H9 (cell line): ENCODE data around the gene ZNF775. TPM values are rescaled to one million over a fixed set of nuclear protein-coding genes. Genes with fewer than 3 reads are reported as not detected.

ENCODE experiments used
- DNase-seq: peaks from one replicate; pipeline ENCODE4 v3.0.0-alpha.2; 2017
- H2AFZ ChIP-seq: one replicate; pipeline ENCODE4 v1.6.1; 2013; ENCODE audit warnings: mild to moderate bottlenecking, low read length, control low read depth, moderate library complexity
- H2AK5ac ChIP-seq: 2 replicates; pipeline ENCODE4 v1.6.1; 2013; ENCODE audit warnings: low read length, control low read depth, mixed read lengths; ENCODE audit not compliant: insufficient read length
- H2BK120ac ChIP-seq: one replicate; pipeline ENCODE4 v1.6.1; 2013; ENCODE audit warnings: low read depth, mild to moderate bottlenecking, low read length, control low read depth, inconsistent platforms; ENCODE audit not compliant: poor library complexity, severe bottlenecking
- H2BK12ac ChIP-seq: 2 replicates; pipeline ENCODE4 v1.6.1; 2013; ENCODE audit warnings: low read length, control low read depth, mixed read lengths, low read depth; ENCODE audit not compliant: insufficient read length
- H2BK15ac ChIP-seq: 2 replicates; pipeline ENCODE4 v1.6.1; 2013; ENCODE audit warnings: low read depth, low read length, control low read depth
- H2BK20ac ChIP-seq: one replicate; pipeline ENCODE4 v1.6.1; 2013; ENCODE audit warnings: low read depth, mild to moderate bottlenecking, low read length, control low read depth, inconsistent platforms; ENCODE audit not compliant: poor library complexity, severe bottlenecking
- H2BK5ac ChIP-seq: 2 replicates; pipeline ENCODE4 v1.6.1; 2013; ENCODE audit warnings: low read length, control low read depth, mixed read lengths; ENCODE audit not compliant: insufficient read length
- H3K14ac ChIP-seq: 2 replicates; pipeline ENCODE4 v1.6.1; 2013; ENCODE audit warnings: low read length, control low read depth; ENCODE audit not compliant: insufficient read depth
- H3K18ac ChIP-seq: 2 replicates; pipeline ENCODE4 v1.6.1; 2013; ENCODE audit warnings: low read depth, mild to moderate bottlenecking, mixed read lengths, low read length, control low read depth; ENCODE audit not compliant: insufficient read length
- H3K23ac ChIP-seq: 2 replicates; pipeline ENCODE4 v1.6.1; 2013; ENCODE audit warnings: low read length, control low read depth, mixed read lengths, low read depth; ENCODE audit not compliant: insufficient read length
- H3K23me2 ChIP-seq: 2 replicates; pipeline ENCODE4 v1.6.1; 2013; ENCODE audit warnings: low read depth, mild to moderate bottlenecking, mixed read lengths, low read length, control low read depth; ENCODE audit not compliant: insufficient read length, poor library complexity, severe bottlenecking
- H3K27ac ChIP-seq: 2 replicates; pipeline ENCODE4 v1.5.1; 2013; ENCODE audit warnings: low read length, control low read depth, mixed read lengths, low read depth; ENCODE audit not compliant: insufficient read length
- H3K27me3 ChIP-seq: 2 replicates; pipeline ENCODE4 v1.6.1; 2013; ENCODE audit warnings: low read length, control low read depth, inconsistent platforms; ENCODE audit not compliant: insufficient read depth
- H3K4ac ChIP-seq: 2 replicates; pipeline ENCODE4 v1.6.1; 2013; ENCODE audit warnings: low read depth, mild to moderate bottlenecking, control low read depth, inconsistent platforms, low read length, moderate library complexity
- H3K4me1 ChIP-seq: 2 replicates; pipeline ENCODE4 v1.6.1; 2013; ENCODE audit warnings: low read length, control low read depth, inconsistent platforms; ENCODE audit not compliant: insufficient read depth
- H3K4me2 ChIP-seq: 2 replicates; pipeline ENCODE4 v1.6.1; 2013; ENCODE audit warnings: low read length, control low read depth, mixed read lengths; ENCODE audit not compliant: insufficient read length, insufficient read depth
- H3K56ac ChIP-seq: 2 replicates; pipeline ENCODE4 v1.6.1; 2013; ENCODE audit warnings: low read depth, mild to moderate bottlenecking, mixed read lengths, low read length, control low read depth; ENCODE audit not compliant: insufficient read length
- H3K79me1 ChIP-seq: 2 replicates; pipeline ENCODE4 v1.6.1; 2013; ENCODE audit warnings: low read depth, mild to moderate bottlenecking, moderate library complexity, low read length, control low read depth, inconsistent platforms; ENCODE audit not compliant: insufficient read depth, poor library complexity, severe bottlenecking
- H3K79me2 ChIP-seq: 2 replicates; pipeline ENCODE4 v1.6.1; 2013; ENCODE audit warnings: low read length, control low read depth, inconsistent platforms; ENCODE audit not compliant: insufficient read depth
- H3K9ac ChIP-seq: 2 replicates; pipeline ENCODE4 v1.6.1; 2013; ENCODE audit warnings: low read length, control low read depth, mixed read lengths; ENCODE audit not compliant: insufficient read length; ENCODE audit errors: extremely low read depth
- H3K9me3 ChIP-seq: one replicate; pipeline ENCODE4 v1.6.1; 2013; ENCODE audit warnings: low read depth, low read length, inconsistent platforms; ENCODE audit not compliant: control insufficient read depth
- H3T11ph ChIP-seq: one replicate; pipeline ENCODE4 v1.6.1; 2013; ENCODE audit warnings: mild to moderate bottlenecking, low read length, control low read depth, inconsistent platforms
- H4K20me1 ChIP-seq: one replicate; pipeline ENCODE4 v1.6.1; 2013; ENCODE audit not compliant: control insufficient read depth, insufficient read length, insufficient read depth
- H4K5ac ChIP-seq: 2 replicates; pipeline ENCODE4 v1.6.1; 2013; ENCODE audit warnings: low read depth, mild to moderate bottlenecking, mixed read lengths, low read length, control low read depth; ENCODE audit not compliant: insufficient read length
- H4K8ac ChIP-seq: replicated peaks from 2 replicates; pipeline ENCODE4 v1.6.1; 2013; ENCODE audit warnings: low read length, control low read depth, mixed read lengths, low read depth; ENCODE audit not compliant: insufficient read length
- H4K91ac ChIP-seq: 2 replicates; pipeline ENCODE4 v1.6.1; 2013; ENCODE audit warnings: low read depth, mild to moderate bottlenecking, moderate library complexity, mixed read lengths, low read length, control low read depth; ENCODE audit not compliant: insufficient read length
- H3K27ac Mint-ChIP-seq, 3 experiments: 2 replicates in 2 of 3; 3 replicates in 1 of 3; pipeline ENCODE4 v1.8.0; 2020 to 2021; ENCODE audit warnings: mixed read lengths in 3 of 3, mild to moderate bottlenecking in 1 of 3, moderate library complexity in 1 of 3
- H3K27me3 Mint-ChIP-seq: 2 replicates; pipeline ENCODE4 v1.8.0; 2021; ENCODE audit warnings: low read depth, mild to moderate bottlenecking, moderate library complexity, mixed read lengths
- H3K36me3 Mint-ChIP-seq, 3 experiments: 2 replicates in 2 of 3; 3 replicates in 1 of 3; pipeline ENCODE4 v1.8.0; 2020 to 2021; ENCODE audit warnings: low read depth in 3 of 3, mixed read lengths in 3 of 3; ENCODE audit not compliant: insufficient read depth in 1 of 3
- H3K4me1 Mint-ChIP-seq, 2 experiments: 2 replicates each; pipeline ENCODE4 v1.8.0; 2020; ENCODE audit warnings: mixed read lengths in 2 of 2
- H3K4me3 Mint-ChIP-seq, 2 experiments: 2 replicates in 1 of 2; 3 replicates in 1 of 2; pipeline ENCODE4 v1.8.0; 2020 to 2021; ENCODE audit warnings: mild to moderate bottlenecking in 2 of 2, mixed read lengths in 2 of 2, moderate library complexity in 1 of 2
- H3K9me3 Mint-ChIP-seq, 2 experiments: 2 replicates in 1 of 2; 3 replicates in 1 of 2; pipeline ENCODE4 v1.8.0; 2020; ENCODE audit warnings: mild to moderate bottlenecking in 2 of 2, mixed read lengths in 2 of 2, moderate library complexity in 1 of 2
- CTCF ChIP-seq: fragments of 200-600 bp; sonication (generic); conservative IDR thresholded peaks from 3 replicates; pipeline ENCODE4 v1.8.0; 2021; ENCODE audit warnings: antibody characterized with exemption, mild to moderate bottlenecking
- WGBS: extraction: QIAGEN DNeasy Blood & Tissue Kit; methylation state at CpG from one replicate; pipeline ENCODE4 v1.1.7; 2013; ENCODE audit warnings: missing lambda C conversion rate, low lambda C conversion rate, mixed read lengths; ENCODE audit not compliant: insufficient read length; ENCODE audit errors: extremely low coverage; 5-methylcytosine and 5-hydroxymethylcytosine counted together
- total RNA-seq: library from RNA; stranded (reverse); gene quantifications from 2 replicates; pipeline ENCODE4 v1.2.1, GENCODE V29; 2021

The ZNF775 gene
- total RNA-seq, 1 experiment from 2014 or later = 10.5 TPM

- no peak overlapping the region for H3K9ac ChIP-seq
- H2BK12ac ChIP-seq = no peak overlapping the region
- H2BK120ac ChIP-seq = no peak overlapping the region
- no peak overlapping the region for H2AK5ac ChIP-seq
- H3K27ac Mint-ChIP-seq = peak overlapping the region; percentile 99; a peak in 6 of 7 replicates
- no peaks in the 10 kb centered on the region for H3K79me1 ChIP-seq
- no CpG with 5 or more reads among the region's 2 CpGs for WGBS
- H3T11ph ChIP-seq = no peak overlapping the region
- H3K9me3 Mint-ChIP-seq = no peaks in the 10 kb centered on the region; a peak in 1 of 5 replicates
- H3K9me3 ChIP-seq = no peaks in the 10 kb centered on the region
- no peak overlapping the region for H2BK5ac ChIP-seq
- no peaks in the 10 kb centered on the region for H3K27me3 Mint-ChIP-seq
- H3K36me3 Mint-ChIP-seq = peaks cover 19 to 32% (median 24%) of the 10 kb centered on the region in 3 experiments
- H3K4me2 ChIP-seq = no peak overlapping the region
- H4K8ac ChIP-seq = no peak overlapping the region
- no peak overlapping the region for H3K23ac ChIP-seq
- no peak overlapping the region for H4K91ac ChIP-seq
- H3K18ac ChIP-seq = no peak overlapping the region
- H2BK15ac ChIP-seq = no peak overlapping the region
- no peak for TF ChIP-seq CTCF
- DNase-seq = no peak
- H3K4me3 Mint-ChIP-seq = no peak overlapping the region
- no peaks in the 10 kb centered on the region for H3K23me2 ChIP-seq
- no peak overlapping the region for H2BK20ac ChIP-seq
- no peak overlapping the region for H3K56ac ChIP-seq
- no peak overlapping the region for H2AFZ ChIP-seq
- H3K14ac ChIP-seq = 0 out of 2 replicates have a peak overlapping the region, but pooled peaks have one; percentile 31
- H3K79me2 ChIP-seq = no peaks in the 10 kb centered on the region
- H3K27ac ChIP-seq = no peak overlapping the region
- H3K4ac ChIP-seq = no peak overlapping the region
- H3K4me1 ChIP-seq = peaks cover 37% of the 10 kb centered on the region
- peaks cover 72 to 77% of the 10 kb centered on the region in 2 experiments for H3K4me1 Mint-ChIP-seq
- no peaks in the 10 kb centered on the region for H4K20me1 ChIP-seq
- no peaks in the 10 kb centered on the region for H3K27me3 ChIP-seq
- no peak overlapping the region for H4K5ac ChIP-seq
Observed at GRCh38 chr7:150398965-150399320, 19.8 kb downstream of the ZNF775 start.
